ENCODE data around the gene ZSWIM1. TPM values are rescaled to one million over a fixed set of nuclear protein-coding genes. Genes with fewer than 3 reads are reported as not detected.

The ZSWIM1 gene
- total and polyA plus RNA-seq, 2 of the 13 experiments (the other 11 are each of a cell fraction or from before 2014, with no cell fraction given): 9.5 to 11.7 TPM

GRCh38 chr20:45897692-45898091 lies 16.7 kb downstream of the ZSWIM1 start (continued):
- TF ChIP-seq ZNF646 (CRISPR knock-in tag; IDR thresholded peaks at IDR 0.05): no peak
- no peak for TF ChIP-seq TBL1XR1 (IDR thresholded peaks at IDR 0.05; ENCODE audit: borderline replicate concordance, low read length, partially characterized antibody)

GRCh38 chr20:45898285-45898684 lies 17.3 kb downstream of the ZSWIM1 start:
- POLR2A ChIA-PET: interaction anchor here (0.9 to 4.7 kb wide), 5 partner anchors 11 to 38 kb away, joined by 3 to 24 read pairs (median 4); partner anchors contain the start of gene PCIF1
- Histone ChIP-seq H3K4me1 (ENCODE audit: insufficient read depth, low read length) (no peaks in the 10 kb centered on the region; the same call in 1 of the 2 replicates), H3K4me2 (ENCODE audit: low read depth, low read length) (no peak overlapping the region), H3K27me3 (ENCODE audit: control insufficient read depth in 1 of 2, insufficient read depth in 2 of 2, low read length in 2 of 2) (no peaks in the 10 kb centered on the region), H4K20me1 (ENCODE audit: insufficient read depth, low read length) (no peaks in the 10 kb centered on the region), H3K36me3 (replicated peaks in 1 of 2; ENCODE audit: control insufficient read depth in 1 of 2, insufficient read depth in 2 of 2, low read length in 2 of 2) (peaks cover 45 to 52% of the 10 kb centered on the region in 2 experiments), H3K27ac (ENCODE audit: extremely low read length, insufficient read depth, low read length) (no peak overlapping the region), H3K9ac (ENCODE audit: insufficient read depth, low read depth, low read length) (no peak overlapping the region), H3K79me2 (ENCODE audit: insufficient read depth, low read length) (no peaks in the 10 kb centered on the region), H2AFZ (ENCODE audit: low read length) (no peak overlapping the region), H3K4me3 (replicated peaks in 1 of 3; ENCODE audit: insufficient read depth in 1 of 3, low read depth in 2 of 3, low read length in 3 of 3) (no peak overlapping the region), H3K9me3 (ENCODE audit: low read length) (no peaks in the 10 kb centered on the region)
- TF ChIP-seq AGO2 (optimal IDR thresholded peaks at IDR 0.05; ENCODE audit: low read depth, low read length) (peak; percentile 68), KAT2B (IDR thresholded peaks at IDR 0.05; ENCODE audit: borderline replicate concordance, low read depth, low read length) (no peak), CSRNP2 (CRISPR knock-in tag; conservative IDR thresholded peaks at IDR 0.05; ENCODE audit: low read depth) (no peak), FOSL2 (CRISPR knock-in tag; IDR thresholded peaks at IDR 0.05) (no peak), ZNF782 (CRISPR knock-in tag; IDR thresholded peaks at IDR 0.05; ENCODE audit: borderline replicate concordance) (no peak), RBFOX2 (IDR thresholded peaks at IDR 0.05; ENCODE audit: low read depth, low read length) (0 out of 2 replicates have a peak, but pooled peaks have one; percentile 18), ZNF446 (CRISPR knock-in tag; IDR thresholded peaks at IDR 0.05) (no peak), SP4 (CRISPR knock-in tag; IDR thresholded peaks at IDR 0.05) (no peak)
- BruUV-seq (replicated peaks): no TSS peak
- CTCF ChIA-PET (ENCODE audit: low intra/inter-chr PET ratio, low total read pairs): no interaction called here
- intact Hi-C loops (cut with micrococcal nuclease; ENCODE audit: unreplicated experiment): no loop called here
- WGBS (ENCODE audit: low lambda C conversion rate): 94% methylated on average over 12 of the region's 12 CpGs
- FAIRE-seq (no peak), DNase-seq (ENCODE audit: low spot score) (no peak), ATAC-seq (peak; percentile 6; the same call in 1 of the 3 replicates)
- in situ Hi-C loops (cut with HindIII; ENCODE audit: extremely low pct_ligation_motif_present, low pct_unique_long_range_greater_than_20kb): no loop called here
